ENCODE results near the gene RREB1. TPM values are rescaled to one million over a fixed set of nuclear protein-coding genes. Genes with fewer than 3 reads are reported as not detected.
A peak's percentile ranks its signal among the peaks of the same experiment; 100 is the strongest.

Gene RREB1
- total and polyA plus RNA-seq, 7 donors: 6.0 to 31.9 (median 20.7) TPM

GRCh38 chr6:7135755-7136154, 28.0 kb downstream of the RREB1 start:
- H3K9me3 ChIP-seq: no peaks in the 10 kb centered on the region
- H3K27me3 ChIP-seq: no peaks in the 10 kb centered on the region
- H3K27ac ChIP-seq: peak overlapping the region in 1 of 4 donors; percentile 13
- DNase-seq: no peak
- intact Hi-C loops (cut with DNase I): no loop called here
- TF ChIP-seq POLR2A (IDR thresholded peaks at IDR 0.05) (no peak), POLR2AphosphoS5 (IDR thresholded peaks at IDR 0.05) (no peak), EP300 (IDR thresholded peaks at IDR 0.05) (no peak)
- TF ChIP-seq, protein P1, sequence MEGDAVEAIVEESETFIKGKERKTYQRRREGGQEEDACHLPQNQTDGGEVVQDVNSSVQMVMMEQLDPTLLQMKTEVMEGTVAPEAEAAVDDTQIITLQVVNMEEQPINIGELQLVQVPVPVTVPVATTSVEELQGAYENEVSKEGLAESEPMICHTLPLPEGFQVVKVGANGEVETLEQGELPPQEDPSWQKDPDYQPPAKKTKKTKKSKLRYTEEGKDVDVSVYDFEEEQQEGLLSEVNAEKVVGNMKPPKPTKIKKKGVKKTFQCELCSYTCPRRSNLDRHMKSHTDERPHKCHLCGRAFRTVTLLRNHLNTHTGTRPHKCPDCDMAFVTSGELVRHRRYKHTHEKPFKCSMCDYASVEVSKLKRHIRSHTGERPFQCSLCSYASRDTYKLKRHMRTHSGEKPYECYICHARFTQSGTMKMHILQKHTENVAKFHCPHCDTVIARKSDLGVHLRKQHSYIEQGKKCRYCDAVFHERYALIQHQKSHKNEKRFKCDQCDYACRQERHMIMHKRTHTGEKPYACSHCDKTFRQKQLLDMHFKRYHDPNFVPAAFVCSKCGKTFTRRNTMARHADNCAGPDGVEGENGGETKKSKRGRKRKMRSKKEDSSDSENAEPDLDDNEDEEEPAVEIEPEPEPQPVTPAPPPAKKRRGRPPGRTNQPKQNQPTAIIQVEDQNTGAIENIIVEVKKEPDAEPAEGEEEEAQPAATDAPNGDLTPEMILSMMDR (IDR thresholded peaks at IDR 0.05): no peak
- H3K4me1 ChIP-seq: peaks cover 0 to 60% (median 36%) of the 10 kb centered on the region in 4 donors
- no peak overlapping the region for H3K4me3 ChIP-seq
- no peaks in the 10 kb centered on the region for H3K36me3 ChIP-seq

- H3K36me3 ChIP-seq: no peaks in the 10 kb centered on the region
- no peaks in the 10 kb centered on the region for H3K27me3 ChIP-seq
Measured at GRCh38 chr6:7136859-7137334, 29.1 kb downstream of the RREB1 start.

GRCh38 chr6:7137335-7138045, 29.7 kb downstream of the RREB1 start:
- Histone ChIP-seq H3K4me1 (peaks cover 0 to 61% (median 48%) of the 10 kb centered on the region in 4 donors), H3K9me3 (no peaks in the 10 kb centered on the region), H3K4me3 (peak overlapping the region in 2 of 4 donors; percentile 19 to 27), H3K27me3 (no peaks in the 10 kb centered on the region), H3K36me3 (no peaks in the 10 kb centered on the region), H3K27ac (peak overlapping the region; percentile 74 to 96 (median 86))
- DNase-seq: peak; percentile 84
- intact Hi-C loops (cut with DNase I): no loop called here
- TF ChIP-seq EP300 (IDR thresholded peaks at IDR 0.05) (no peak), POLR2A (IDR thresholded peaks at IDR 0.05) (peak in 1 of 2 donors; percentile 6), POLR2AphosphoS5 (IDR thresholded peaks at IDR 0.05) (peak in 3 of 4 donors; percentile 65 to 81 (median 67))
- TF ChIP-seq, protein P1 (IDR thresholded peaks at IDR 0.05): no peak
- WGBS, 2 donors: 18 to 24% methylated on average over 11 of the region's 11 CpGs

More at GRCh38 chr6:7136859-7137334, 29.1 kb downstream of the RREB1 start:
- intact Hi-C loops (cut with DNase I): no loop called here
- Histone ChIP-seq H3K4me3 (no peak overlapping the region), H3K27ac (peak overlapping the region; percentile 74 to 96 (median 86)), H3K9me3 (no peaks in the 10 kb centered on the region), H3K4me1 (peaks cover 0 to 58% (median 42%) of the 10 kb centered on the region in 4 donors)
- no peak for DNase-seq
- 47 to 70% methylated on average over 8 of the region's 8 CpGs for WGBS, 2 donors
- TF ChIP-seq POLR2AphosphoS5 (IDR thresholded peaks at IDR 0.05) (no peak), EP300 (IDR thresholded peaks at IDR 0.05) (no peak), POLR2A (IDR thresholded peaks at IDR 0.05) (no peak)
- TF ChIP-seq, protein P1 (IDR thresholded peaks at IDR 0.05): no peak

DNA sequence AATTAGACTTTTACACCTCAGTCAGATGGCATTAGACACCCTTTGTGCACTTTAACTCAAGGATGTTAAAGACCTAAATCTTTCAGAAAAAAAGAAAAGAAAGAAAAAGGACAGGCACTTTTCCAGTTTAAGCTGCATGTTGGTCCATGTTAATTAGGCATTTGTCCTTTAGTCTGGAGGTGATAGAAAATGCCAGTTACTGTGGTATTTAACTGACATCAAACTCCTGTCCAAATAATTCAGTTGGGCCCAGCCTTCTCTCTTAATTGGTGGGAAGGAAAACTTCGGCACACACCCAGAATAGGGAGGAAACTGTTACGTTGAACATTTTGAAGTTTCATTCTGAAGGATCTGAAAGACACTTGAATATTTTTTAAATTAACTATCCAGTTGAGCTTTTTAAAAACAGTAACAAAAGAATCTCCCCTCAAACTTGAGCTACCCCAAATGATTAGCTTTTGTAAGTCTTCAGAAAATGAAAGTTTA, 30.3 kb downstream of the RREB1 start:
- 12 to 44% methylated on average over 2 of the region's 2 CpGs for WGBS, 2 donors
- Histone ChIP-seq H3K9me3 (no peaks in the 10 kb centered on the region), H3K27me3 (no peaks in the 10 kb centered on the region), H3K4me3 (no peak overlapping the region), H3K36me3 (no peaks in the 10 kb centered on the region), H3K27ac (peak overlapping the region; percentile 74 to 96 (median 86)), H3K4me1 (peaks cover 0 to 66% (median 53%) of the 10 kb centered on the region in 4 donors)
- no peak for TF ChIP-seq EP300 (IDR thresholded peaks at IDR 0.05)
- TF ChIP-seq, protein P1 (IDR thresholded peaks at IDR 0.05): no peak
- TF ChIP-seq POLR2A (IDR thresholded peaks at IDR 0.05): no peak
- no peak for TF ChIP-seq POLR2AphosphoS5 (IDR thresholded peaks at IDR 0.05)
- no peak for DNase-seq
- intact Hi-C loops (cut with DNase I): no loop called here

Measured in sigmoid colon (tissue), 7 donors.